Stimulated activated CD8-positive, alpha-beta memory T cell treated with anti-CD3 and anti-CD28 coated beads, Interleukin-12 subunit alpha, Interleukin-12 subunit beta, amount 100 ng/mL, for 1 hour (primary cell): Measurements from ENCODE around the gene ILF2.
A peak's percentile ranks its signal among the peaks of the same experiment; 100 is the strongest.
"Not testable (repeated sequence)": the region's sequence is repeated elsewhere in the genome, so short reads cannot be mapped to it uniquely, and the experiment has no call there.

Experiments
- DNase-seq: peaks from one replicate; pipeline ENCODE4 v3.0.0-alpha.2; 2020; ENCODE audit warnings: low read depth

ILF2 gene

DNA sequence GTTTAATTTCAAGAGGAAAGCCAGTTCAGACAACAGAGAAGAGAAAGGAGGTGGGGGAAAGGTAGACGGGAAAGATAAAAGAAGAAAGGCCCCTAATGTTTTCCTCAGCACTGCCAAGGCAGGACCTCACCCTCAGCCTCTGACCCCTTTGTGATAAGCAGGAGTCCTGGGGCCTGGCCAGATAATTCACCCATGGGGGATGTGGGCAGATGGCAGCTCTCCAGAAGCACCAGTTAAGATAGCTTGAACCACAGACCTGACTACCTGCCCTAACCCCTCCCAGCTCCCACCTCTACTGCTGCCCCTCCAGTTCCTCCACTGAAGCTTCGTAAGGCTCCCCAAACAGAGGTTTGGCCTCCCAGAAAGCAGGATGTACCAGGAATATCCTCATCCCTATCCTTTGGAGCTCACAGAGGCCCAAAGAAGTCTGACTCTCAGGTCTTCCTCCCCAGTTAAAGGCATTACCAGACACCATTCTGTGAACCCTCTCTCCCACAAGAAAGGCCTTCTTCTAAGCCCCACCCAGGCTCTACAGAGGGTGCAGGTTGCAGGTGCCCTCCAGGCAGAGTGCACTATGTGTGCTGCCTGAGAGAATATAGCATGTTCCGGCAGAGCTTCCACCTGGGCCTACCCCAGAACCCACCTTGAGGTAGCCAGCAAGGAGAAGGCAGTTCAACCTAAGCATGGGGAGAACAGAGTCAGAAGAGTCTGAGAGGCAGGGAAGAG lies 21.5 kb downstream of the ILF2 start:
- no peak for DNase-seq

- DNase-seq: no peak
Measured at GRCh38 chr1:153648000-153648643, 22.7 kb downstream of the ILF2 start.

GRCh38 chr1:153647346-153647714 lies 23.5 kb downstream of the ILF2 start:
- DNase-seq: no peak

DNA sequence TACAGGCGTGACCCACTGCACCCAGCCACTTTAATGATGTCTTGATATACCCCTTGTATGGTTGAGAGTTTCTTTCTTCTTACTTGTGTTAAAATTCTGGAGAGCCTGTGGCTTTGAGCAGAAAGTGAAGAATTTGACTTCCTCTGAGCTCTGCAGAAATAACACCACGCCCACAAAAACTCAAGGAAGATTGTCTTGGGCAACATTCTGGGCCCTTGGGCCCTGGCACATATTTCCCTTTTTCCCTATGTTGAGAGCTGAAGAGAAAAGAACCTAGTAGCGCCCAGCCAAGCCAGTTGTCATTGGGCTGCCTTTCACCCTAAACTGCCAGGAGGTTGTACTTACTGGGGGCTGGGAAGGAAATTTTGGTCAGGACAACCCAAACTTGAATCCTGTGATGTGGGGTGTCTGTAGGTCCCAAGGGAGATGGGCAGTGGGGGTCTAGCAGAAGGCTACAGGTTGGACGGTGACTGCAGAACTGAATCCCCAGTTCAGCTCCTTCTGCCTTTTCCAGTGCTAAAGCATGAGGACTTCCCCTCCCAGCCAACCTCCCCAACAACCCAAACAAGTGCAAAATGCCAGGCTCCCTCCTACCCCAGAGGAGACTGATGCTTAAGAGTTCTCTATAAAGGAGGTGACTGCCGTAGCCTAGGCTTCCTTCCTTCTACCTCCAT lies 24.0 kb downstream of the ILF2 start:
- DNase-seq: no peak

GRCh38 chr1:153643816-153644215 lies 27.0 kb downstream of the ILF2 start:
- no peak for DNase-seq

- no peak for DNase-seq
Measured at GRCh38 chr1:153643100-153643499, 27.7 kb downstream of the ILF2 start.

DNA sequence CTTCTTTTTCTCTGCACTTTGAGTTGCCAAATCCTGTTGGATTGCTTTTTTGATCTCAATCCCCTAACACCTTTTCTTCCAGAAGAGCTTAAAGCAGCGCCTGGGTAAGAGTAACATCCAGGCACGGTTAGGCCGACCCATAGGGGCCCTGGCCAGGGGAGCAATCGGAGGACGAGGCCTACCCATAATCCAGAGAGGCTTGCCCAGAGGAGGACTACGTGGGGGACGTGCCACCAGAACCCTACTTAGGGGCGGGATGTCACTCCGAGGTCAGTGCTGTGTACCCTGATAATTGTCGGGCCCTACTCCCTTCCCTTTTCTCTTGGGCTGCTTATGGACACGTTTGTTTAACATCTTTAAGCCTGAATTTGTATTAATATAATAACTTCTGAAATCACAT lies 28.6 kb downstream of the ILF2 start:
- DNase-seq: no peak

GRCh38 chr1:153640861-153641260 lies 29.9 kb downstream of the ILF2 start:
- no peak for DNase-seq

DNA sequence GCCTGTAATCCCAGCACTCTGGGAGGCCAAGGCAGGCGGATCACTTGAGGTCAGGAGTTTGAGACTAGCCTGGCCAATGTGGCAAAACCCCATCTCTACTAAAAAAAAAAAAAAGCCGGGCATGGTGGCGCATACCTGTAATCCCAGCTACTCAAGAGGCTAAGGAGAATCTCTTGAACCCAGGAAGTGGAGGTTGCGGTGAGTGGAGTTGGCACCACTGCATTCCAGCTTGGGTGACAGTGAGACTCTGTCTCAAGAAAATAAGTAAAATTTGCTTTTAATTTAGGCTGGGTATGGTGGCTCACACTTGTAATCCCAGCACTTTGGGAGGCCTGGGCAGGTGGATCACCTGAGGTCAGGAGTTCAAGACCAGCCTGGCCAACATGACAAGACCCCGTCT lies 30.6 kb downstream of the ILF2 start:
- not testable (repeated sequence) for DNase-seq

- no peak for DNase-seq
Measured at GRCh38 chr1:153639280-153639679, 31.5 kb downstream of the ILF2 start.

- no peak for DNase-seq
Measured at GRCh38 chr1:153638261-153638660, 32.5 kb downstream of the ILF2 start.

- no peak for DNase-seq
Measured at GRCh38 chr1:153636312-153636711, 34.5 kb downstream of the ILF2 start.

DNA sequence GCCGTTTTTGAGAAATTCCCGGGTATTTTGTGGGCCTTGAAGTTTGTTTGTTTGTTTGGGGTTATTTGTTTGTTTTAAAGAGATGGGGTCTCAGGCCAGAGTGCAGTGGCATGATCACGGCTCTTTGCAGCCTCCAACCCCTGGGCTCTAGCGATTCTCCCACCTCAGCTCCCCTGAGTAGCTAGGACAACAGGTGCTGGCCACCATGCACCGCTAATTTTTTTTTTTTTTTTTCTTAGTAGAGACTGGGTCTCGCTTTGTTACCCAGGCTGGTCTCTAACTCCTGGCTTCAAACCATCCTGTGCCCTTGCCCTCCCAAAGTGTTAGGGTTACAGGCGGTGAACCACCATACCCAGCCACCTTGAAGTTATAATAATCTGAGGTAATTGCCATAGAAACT lies 34.9 kb downstream of the ILF2 start:
- DNase-seq: no peak

GRCh38 chr1:153633754-153634665 lies 36.8 kb downstream of the ILF2 start, which contains the start of gene CHTOP:
CHTOP (plus strand) TSS chr1:153634066; CDS start chr1:153636589, 2,523 bp downstream.
- DNase-seq: peak; percentile 94

GRCh38 chr1:153633161-153633753 lies 37.5 kb downstream of the ILF2 start:
- DNase-seq: no peak

DNA sequence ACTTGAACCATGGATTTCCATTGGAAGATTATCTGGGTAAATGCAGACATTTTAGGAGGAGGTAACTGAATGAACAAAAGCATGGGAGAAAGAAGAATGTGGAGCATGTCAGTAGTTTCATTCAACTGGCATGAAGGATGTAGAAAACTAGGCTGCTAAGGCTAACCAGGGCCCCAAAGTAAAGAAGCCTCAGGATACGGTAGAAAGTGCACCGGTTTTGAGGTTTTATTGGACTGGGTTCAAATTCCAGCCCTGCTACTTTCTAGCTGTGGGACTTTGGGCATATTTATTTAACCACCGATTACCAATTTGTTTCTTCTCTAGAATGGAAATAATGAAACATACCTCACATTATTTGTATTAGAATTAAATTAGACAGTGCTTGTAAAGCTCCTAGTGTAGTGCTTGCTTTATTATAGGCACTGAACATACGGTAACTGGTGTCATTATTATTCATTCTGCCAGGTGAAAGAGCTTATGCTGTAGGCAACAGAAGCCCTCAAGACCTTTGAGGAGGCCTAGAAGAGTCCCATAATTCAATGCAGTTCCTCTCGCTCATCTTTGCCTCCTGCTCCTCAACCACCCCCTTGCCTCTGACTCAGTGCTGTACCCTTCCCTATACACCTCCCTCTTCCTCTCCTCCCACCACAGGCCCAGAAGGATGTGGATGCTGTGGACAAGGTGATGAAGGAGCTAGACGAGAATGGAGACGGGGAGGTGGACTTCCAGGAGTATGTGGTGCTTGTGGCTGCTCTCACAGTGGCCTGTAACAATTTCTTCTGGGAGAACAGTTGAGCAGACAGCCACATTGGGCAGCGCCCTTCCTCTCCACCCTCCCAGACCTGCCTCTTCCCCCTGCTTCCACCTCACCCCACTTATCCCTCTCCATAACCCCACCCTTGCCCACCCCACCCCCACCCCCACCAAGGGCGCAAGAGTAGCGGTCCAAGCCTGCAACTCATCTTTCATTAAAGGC lies 39.5 kb downstream of the ILF2 start:
- no peak for DNase-seq

DNA sequence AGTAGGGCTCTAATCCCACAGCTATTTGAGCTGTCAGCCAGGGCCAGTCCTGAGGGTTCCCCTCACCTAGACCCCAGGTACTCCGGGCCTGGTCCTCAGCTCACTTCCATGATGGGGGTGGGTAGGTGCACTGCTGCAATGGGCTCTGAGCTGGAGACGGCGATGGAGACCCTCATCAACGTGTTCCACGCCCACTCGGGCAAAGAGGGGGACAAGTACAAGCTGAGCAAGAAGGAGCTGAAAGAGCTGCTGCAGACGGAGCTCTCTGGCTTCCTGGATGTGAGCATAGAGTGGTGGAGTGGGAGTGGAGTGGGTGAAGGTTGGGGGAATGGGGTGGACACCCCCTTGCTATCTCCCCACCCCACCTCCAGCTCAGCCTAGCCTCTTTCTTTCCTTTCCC lies 40.4 kb downstream of the ILF2 start:
- no peak for DNase-seq

DNA sequence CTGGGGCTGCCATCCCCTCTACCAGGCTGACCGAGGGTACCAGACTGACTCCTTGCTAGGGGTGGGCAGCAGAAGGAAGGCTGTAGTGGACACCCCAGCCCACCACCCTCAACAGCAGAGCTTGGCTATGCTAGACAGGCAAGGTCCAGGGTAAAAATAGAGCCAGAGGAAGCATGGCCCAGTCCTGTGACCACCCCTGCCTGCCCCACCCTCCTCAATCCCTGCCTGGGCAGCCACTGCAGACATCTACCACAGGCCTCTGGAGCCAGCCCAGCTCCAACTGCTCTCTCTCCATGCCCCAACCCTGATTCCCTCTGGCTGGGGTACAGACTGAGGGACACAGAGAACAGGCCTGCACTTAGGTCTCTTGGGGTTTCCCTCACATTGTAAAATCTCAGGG lies 40.8 kb downstream of the ILF2 start:
- DNase-seq: no peak

- no peak for DNase-seq
Measured at GRCh38 chr1:153629343-153629665, 41.5 kb downstream of the ILF2 start.

GRCh38 chr1:153628638-153629342 lies 42.0 kb downstream of the ILF2 start:
- DNase-seq: no peak
